GM11168 (cell line): Measurements from ENCODE around the gene KCNQ1.

Source experiments
- in situ Hi-C: fragments of 300-500 bp; cut with MboI; formaldehyde crosslinking; loops from one replicate; pipeline ENCODE4 v1.12.0; 2022; ENCODE audit warnings: low sequenced_read_pairs; ENCODE audit not compliant: unreplicated experiment

The KCNQ1 gene

DNA sequence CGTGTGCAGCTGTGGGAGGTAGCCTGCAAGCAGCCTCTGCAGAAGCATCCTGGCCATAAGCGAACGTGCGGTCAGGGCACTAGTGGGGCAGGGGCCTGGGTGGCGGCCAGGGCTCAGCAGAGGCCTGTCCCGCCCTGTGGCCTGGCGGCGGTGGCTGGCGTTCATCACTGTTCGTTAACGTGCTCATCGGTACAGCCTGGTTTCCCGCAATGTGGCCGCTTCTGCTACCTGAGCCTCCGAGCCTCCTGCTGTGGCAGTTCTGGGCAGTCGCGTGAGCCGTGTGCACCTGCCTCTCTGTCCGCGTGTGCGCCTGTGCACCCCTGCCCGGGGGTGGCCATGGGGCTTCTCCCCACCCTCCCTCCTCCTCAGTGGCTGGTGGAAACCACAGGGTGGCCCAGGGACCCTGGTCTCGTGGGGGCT lies 137.1 kb downstream of the KCNQ1 start:
- in situ Hi-C loops: no loop called here

- in situ Hi-C loops: no loop called here
These were observed 137.6 kb downstream of the KCNQ1 start for GRCh38 chr11:2582351-2582945.

DNA sequence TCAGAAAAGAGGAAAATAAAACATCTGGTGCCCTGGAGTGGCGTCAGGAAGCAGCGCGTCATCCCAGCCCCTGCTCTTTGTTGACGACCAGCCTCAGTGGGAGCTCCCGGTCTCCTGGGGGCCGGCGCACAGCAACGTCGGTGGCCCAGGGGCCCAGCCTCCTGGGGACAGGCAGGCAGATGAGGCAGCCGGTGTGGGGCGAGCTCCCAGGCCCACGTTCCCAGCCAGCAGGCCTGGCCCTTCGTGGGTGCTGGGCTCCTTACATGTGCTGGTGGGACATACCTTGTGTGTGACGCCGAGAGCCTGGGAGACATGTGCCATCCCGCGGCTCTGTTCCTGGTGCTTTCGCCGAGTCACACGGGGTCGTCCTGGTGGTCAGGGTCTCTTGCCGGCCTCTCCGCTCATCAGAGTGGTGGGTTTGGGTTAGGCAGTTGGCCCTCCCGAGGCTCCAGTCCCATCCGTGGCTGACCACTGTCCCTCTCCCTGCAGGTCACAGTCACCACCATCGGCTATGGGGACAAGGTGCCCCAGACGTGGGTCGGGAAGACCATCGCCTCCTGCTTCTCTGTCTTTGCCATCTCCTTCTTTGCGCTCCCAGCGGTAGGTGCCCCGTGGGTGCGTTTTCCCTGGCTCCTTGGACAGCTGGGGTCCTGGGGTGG lies 138.3 kb downstream of the KCNQ1 start:
- in situ Hi-C loops: no loop called here

DNA sequence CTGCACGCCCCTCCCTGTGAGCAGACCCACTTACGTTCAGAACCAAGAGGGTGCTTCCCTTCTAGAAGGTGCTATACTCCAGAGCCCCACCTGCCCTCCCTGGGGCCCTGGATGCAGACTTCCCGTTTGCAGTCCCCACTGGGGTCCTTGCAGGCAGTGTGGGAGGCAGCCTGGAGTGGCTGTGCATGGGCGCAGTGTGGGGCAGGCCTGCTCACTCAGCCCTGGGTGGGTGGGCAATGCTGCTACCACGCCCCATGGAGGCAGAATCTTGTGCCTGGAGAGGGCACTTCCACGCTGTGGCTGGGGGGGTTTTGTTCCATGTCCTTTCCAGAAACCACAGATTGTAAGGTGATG lies 138.8 kb downstream of the KCNQ1 start:
- in situ Hi-C loops: no loop called here

DNA sequence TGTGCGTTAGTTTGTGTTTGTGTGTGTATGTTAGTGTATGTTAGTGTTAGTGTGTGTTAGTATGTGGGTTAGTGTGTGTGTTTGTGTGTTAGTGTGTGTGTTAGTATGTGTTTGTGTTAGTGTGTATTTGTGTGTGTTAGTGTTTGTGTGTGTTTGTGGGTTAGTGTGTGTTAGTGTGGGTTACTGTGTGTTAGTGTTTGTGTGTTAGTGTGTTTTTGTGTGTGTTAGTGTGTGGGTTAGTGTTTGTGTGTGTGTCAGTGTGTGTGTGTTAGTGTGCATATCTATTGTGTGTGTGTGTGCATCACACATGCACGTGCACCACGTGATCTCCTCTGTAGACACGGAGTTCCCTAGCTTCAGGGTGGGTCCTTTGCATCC lies 139.6 kb downstream of the KCNQ1 start:
- in situ Hi-C loops: no loop called here

DNA sequence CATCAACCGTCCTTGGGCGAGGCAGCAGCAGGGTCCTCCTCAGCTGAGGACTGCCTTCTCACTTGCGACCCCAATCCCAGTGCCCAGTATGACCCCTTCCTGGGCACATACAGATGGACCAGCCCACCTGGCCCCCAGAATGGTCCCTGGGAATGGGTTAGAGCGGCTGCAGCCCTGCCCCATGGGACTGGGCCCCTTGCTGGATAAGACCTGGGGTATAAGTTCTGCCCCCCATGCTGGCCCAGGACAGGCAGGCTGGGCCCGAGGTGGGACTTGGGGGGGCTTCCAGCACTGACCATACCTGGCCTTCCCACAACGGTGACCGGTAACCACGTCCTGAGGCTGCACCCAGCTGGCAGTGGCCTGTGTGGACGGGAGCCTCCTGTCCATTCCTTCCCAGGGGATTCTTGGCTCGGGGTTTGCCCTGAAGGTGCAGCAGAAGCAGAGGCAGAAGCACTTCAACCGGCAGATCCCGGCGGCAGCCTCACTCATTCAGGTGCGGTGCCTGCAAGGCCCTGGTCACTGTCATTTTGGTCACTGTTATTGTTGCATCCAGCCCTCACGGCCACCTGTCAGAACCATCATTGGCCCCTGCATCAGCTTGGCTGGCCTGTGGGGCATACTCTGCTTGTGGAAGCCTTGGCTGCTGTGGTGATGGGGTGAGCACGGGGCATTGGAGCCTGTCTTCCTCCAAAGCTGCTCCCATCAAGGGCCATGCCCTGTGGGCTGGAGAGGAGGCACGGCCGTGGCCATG lies 140.2 kb downstream of the KCNQ1 start:
- in situ Hi-C loops: no loop called here

- in situ Hi-C loops: no loop called here
These were observed 140.8 kb downstream of the KCNQ1 start for GRCh38 chr11:2585566-2586086.

- in situ Hi-C loops: no loop called here
These were observed 141.4 kb downstream of the KCNQ1 start for GRCh38 chr11:2586087-2586792.

GRCh38 chr11:2586793-2587131 lies 142.0 kb downstream of the KCNQ1 start:
- in situ Hi-C loops: no loop called here

GRCh38 chr11:2587132-2587930 lies 142.5 kb downstream of the KCNQ1 start:
- in situ Hi-C loops: no loop called here

DNA sequence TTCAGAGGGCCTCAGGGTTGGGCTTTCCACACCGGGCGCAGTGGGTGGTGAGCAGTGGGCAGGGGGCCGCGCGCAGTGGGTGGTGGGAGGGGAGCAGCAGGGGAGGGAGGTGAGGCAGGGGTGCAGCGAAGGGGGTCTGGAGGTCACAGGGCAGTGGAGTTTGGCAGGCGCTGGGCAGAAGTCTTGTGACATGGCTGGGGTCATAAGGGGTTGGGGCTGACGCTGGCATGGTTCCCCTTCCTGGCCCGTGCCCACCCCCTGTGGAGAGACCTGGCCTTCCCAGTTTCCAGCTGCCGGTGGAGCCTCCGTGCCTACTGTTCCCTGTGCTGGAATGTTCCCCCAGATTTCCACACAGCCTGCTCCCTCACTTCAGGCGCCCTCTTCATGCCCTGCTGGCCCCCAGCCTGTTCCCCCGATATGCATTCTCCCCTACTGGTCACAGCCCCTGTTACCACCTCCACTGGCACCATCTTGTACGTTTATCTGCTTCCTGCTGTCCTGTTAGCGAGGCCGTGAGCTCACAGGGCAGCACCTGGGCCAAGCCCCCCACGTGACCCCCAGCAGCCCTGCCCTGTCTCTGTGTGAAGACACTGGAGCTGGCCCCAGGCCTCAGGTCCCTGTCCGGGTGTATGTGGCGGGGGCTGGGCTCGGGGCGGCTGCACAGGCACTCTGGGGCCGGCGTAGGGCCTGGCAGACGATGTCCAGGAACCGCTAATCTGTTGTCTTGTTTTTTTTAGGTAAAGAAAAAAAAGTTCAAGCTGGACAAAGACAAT lies 143.4 kb downstream of the KCNQ1 start:
- in situ Hi-C loops: no loop called here

DNA sequence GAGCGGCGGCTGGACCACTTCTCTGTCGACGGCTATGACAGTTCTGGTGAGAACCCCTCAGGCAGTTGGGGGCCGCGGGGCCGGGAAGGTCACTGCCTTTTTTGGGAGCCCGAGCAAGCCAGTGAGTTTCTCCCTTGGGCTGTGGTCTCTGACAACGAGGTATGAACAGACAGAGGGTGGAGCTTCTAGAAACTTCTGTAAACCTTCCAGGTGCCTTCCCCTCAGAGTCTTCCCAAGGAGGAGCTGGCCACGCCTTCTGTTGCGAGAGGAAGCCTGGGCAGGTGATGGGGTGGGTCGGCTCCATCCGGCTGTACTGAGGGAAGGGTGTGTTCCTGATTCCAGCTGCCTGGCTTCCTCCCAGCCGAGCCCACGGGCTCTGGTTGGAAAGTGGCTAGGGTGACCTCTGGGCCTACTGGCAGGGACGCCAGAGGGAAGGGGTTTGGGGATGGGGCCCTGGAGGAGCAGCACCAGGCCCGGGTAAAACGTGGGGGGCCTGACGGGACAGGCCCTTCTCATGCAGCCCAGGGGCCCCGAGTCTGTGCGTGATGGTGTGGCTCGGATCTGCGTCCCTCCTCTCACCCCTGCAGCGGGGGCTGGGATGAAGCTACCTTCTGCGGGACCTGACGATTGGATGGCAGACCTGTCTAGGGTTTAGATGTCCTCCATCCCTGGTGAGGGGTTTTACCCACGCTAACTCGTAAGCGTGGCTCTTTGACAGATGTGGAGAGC lies 144.2 kb downstream of the KCNQ1 start:
- in situ Hi-C loops: no loop called here

DNA sequence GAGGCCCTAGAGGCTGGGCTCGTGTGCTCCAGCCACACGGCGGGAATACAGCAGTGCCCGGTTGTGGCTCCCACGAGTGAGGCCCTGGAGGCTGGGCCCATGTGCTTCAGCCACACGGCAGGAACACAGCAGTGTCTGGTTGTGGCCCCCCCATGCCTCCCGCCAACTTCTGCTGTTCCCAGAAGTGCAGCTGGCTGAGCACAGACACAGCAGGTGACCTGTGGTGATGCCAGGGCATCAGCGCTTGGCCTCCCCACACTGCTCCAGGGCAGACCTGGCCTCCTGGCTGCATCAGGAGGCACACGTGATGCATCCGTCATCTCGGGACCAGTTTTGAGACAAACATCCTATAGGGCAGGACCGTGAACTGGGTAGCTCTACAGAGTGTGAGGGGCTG lies 144.7 kb downstream of the KCNQ1 start:
- in situ Hi-C loops: no loop called here

GRCh38 chr11:2590131-2590964 lies 145.5 kb downstream of the KCNQ1 start:
- in situ Hi-C loops: no loop called here

- in situ Hi-C loops: no loop called here
These were observed 146.4 kb downstream of the KCNQ1 start for GRCh38 chr11:2590965-2591754.

DNA sequence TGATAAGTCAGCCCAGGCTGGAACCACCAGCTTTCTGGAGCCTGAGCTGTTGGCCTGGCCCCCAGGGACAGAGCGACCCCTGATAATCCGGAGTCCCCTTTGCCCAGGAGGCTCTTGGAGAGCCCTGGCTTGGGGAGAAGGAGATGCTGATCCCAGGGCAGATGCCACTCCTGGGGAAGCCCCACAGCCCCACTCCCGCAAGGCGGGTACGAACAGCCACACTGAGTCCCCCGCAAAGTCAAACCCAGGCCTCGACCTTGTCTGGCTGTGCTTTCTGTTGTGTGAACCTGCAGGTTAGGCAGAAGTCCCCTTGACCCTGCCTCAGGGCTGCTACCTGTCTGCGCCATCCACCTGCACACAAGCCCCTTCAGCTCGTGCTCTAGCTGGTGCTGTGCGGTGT lies 147.0 kb downstream of the KCNQ1 start:
- in situ Hi-C loops: no loop called here
